DOHH2 (cell line): ENCODE data around the gene KMT2C.
"Not testable (repeated sequence)": the region's sequence is repeated elsewhere in the genome, so short reads cannot be mapped to it uniquely, and the experiment has no call there.

Experiments
- CTCF ChIP-seq: fragments of 200-600 bp; sonication (generic); IDR thresholded peaks from one replicate; pipeline ENCODE4 v1.5.1; 2014; ENCODE audit warnings: antibody characterized with exemption, mild to moderate bottlenecking, low read depth, low read length; ENCODE audit not compliant: poor library complexity, severe bottlenecking
- EZH2phosphoT487 ChIP-seq: fragments of 200-600 bp; sonication (generic); IDR thresholded peaks from 2 replicates; pipeline ENCODE4 v1.6.1; 2017; ENCODE audit warnings: borderline replicate concordance, mild to moderate bottlenecking, antibody characterized with exemption, low read length, moderate library complexity, mixed read lengths

- not testable (repeated sequence) for TF ChIP-seq CTCF, EZH2phosphoT487
Measured at GRCh38 chr7:152423171-152423570, 12.6 kb downstream of the KMT2C start.
